ENCODE data around the gene TNFRSF18.

DNA sequence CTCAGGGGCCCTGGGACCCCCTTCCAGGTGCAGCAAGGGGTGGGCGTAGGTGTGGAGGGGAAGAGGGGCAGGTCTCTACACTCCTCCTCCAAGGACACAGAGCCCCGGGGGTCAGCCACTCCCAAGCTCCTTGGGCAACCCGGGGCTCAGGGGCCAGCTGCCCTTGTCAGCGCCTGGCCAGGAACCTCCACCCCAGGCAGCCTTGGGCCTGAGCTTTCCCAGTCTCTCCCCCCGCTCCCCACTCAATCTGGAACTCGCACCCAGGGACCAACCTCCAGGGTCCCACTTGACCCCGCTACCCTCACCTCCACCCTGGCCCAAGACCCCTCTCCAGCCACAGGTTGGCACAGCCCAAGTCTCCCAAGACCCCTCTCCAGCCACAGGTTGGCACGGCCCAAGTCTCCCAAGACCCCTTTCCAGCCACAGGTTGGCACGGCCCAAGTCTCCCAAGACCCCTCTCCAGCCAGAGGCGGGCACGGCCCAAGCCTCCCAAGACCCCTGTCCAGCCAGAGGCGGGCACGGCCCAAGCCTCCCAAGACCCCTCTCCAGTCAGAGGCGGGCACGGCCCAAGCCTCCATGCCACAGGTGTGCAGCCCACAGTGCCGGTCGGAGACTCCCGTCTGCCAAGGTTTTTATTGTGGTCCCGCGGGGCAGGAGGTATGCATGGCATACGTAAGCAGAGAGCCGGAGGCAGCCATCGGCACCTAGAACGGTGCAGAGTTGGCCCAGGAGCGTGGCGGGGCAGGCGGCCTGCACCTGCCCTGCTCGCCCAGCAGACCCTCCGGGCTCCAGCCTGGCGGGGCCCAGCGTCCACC, 4.5 kb upstream of the TNFRSF18 start:
- TF ChIP-seq, protein P1, sequence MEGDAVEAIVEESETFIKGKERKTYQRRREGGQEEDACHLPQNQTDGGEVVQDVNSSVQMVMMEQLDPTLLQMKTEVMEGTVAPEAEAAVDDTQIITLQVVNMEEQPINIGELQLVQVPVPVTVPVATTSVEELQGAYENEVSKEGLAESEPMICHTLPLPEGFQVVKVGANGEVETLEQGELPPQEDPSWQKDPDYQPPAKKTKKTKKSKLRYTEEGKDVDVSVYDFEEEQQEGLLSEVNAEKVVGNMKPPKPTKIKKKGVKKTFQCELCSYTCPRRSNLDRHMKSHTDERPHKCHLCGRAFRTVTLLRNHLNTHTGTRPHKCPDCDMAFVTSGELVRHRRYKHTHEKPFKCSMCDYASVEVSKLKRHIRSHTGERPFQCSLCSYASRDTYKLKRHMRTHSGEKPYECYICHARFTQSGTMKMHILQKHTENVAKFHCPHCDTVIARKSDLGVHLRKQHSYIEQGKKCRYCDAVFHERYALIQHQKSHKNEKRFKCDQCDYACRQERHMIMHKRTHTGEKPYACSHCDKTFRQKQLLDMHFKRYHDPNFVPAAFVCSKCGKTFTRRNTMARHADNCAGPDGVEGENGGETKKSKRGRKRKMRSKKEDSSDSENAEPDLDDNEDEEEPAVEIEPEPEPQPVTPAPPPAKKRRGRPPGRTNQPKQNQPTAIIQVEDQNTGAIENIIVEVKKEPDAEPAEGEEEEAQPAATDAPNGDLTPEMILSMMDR (IDR thresholded peaks at IDR 0.05), result no peak
- no peak for TF ChIP-seq EZH2 (IDR thresholded peaks at IDR 0.05; ENCODE audit: borderline replicate concordance, insufficient read depth, low read depth, low read length, poor library complexity, severe bottlenecking)
